Right renal cortex interstitium (tissue), 3 donors: ENCODE data around the gene NGLY1. TPM values are rescaled to one million over a fixed set of nuclear protein-coding genes. Genes with fewer than 3 reads are reported as not detected.

Source experiments
- DNase-seq, 3 donors: peaks; one replicate each; pipeline ENCODE4 v3.0.0-alpha.2; 2013; ENCODE audit warnings: low read depth in 3 of 3, low spot score in 2 of 3
- polyA plus RNA-seq, 3 donors: library from polyadenylated mRNA; unstranded; fragments of 120-200 nt; gene quantifications; one replicate each; pipeline ENCODE4 v1.2.1, GENCODE V29; 2013; ENCODE audit not compliant: insufficient read length in 3 of 3

Gene NGLY1
- 10 to 100 TPM; 41.5 to 45.0 (median 43.2) TPM for polyA plus RNA-seq

- DNase-seq: peak; percentile 16 to 61 (median 57)
Measured at GRCh38 chr3:25782938-25783660, at the start of gene NGLY1. Gene NGLY1, minus strand, starts transcription at chr3:25783443. Its CDS starts 53 bp downstream, at chr3:25783390.

- no peak for DNase-seq
Measured at GRCh38 chr3:25831578-25831977, 48.3 kb upstream of the NGLY1 start.

- no peak for DNase-seq
Measured at GRCh38 chr3:25830373-25831280, 47.4 kb upstream of the NGLY1 start.

GRCh38 chr3:25826510-25826909 is 43.3 kb upstream of the NGLY1 start:
- DNase-seq: no peak

GRCh38 chr3:25823314-25823713 is 40.1 kb upstream of the NGLY1 start:
- DNase-seq: no peak

GRCh38 chr3:25821746-25822573 is 38.7 kb upstream of the NGLY1 start:
- no peak for DNase-seq

- DNase-seq: no peak
Measured at GRCh38 chr3:25820816-25821486, 37.7 kb upstream of the NGLY1 start.

GRCh38 chr3:25820366-25820765 is 37.1 kb upstream of the NGLY1 start:
- DNase-seq: no peak

GRCh38 chr3:25818335-25818734 is 35.1 kb upstream of the NGLY1 start:
- no peak for DNase-seq

GRCh38 chr3:25817638-25818037 is 34.4 kb upstream of the NGLY1 start:
- no peak for DNase-seq

GRCh38 chr3:25817107-25817506 is 33.9 kb upstream of the NGLY1 start:
- DNase-seq: no peak

GRCh38 chr3:25812644-25813043 is 29.4 kb upstream of the NGLY1 start:
- DNase-seq: no peak

- DNase-seq: no peak
Measured at GRCh38 chr3:25804676-25805075, 21.4 kb upstream of the NGLY1 start.

GRCh38 chr3:25803833-25804232 is 20.6 kb upstream of the NGLY1 start:
- DNase-seq: no peak

- no peak for DNase-seq
Measured at GRCh38 chr3:25801786-25802185, 18.5 kb upstream of the NGLY1 start.

GRCh38 chr3:25789596-25790556 is 6.6 kb upstream of the NGLY1 start, which contains the start of gene OXSM:
Gene OXSM, plus strand, starts transcription at chr3:25790090. Its CDS starts 931 bp downstream, at chr3:25791021.
- peak; percentile 66 to 84 (median 74) for DNase-seq

GRCh38 chr3:25789209-25789595 is 6.0 kb upstream of the NGLY1 start:
- no peak for DNase-seq

- DNase-seq: no peak
Measured at GRCh38 chr3:25787689-25788088, 4.4 kb upstream of the NGLY1 start.

- DNase-seq: no peak
Measured at GRCh38 chr3:25785826-25786225, 2.6 kb upstream of the NGLY1 start.
